Ovary (tissue), 3 donors: Measurements from ENCODE around the gene CUL4A.

Source experiments
- POLR2A ChIP-seq: fragments of 450-650 bp; IDR thresholded peaks from one replicate; pipeline ENCODE4 v1.6.1; 2017; ENCODE audit warnings: antibody characterized with exemption, mild to moderate bottlenecking, moderate library complexity
- TF ChIP-seq, protein P1 (sequence below), 3 donors: fragments of 450-650 bp in 2 of 3; fragments of 200-600 bp in 1 of 3; IDR thresholded peaks; one replicate each; pipeline versions ENCODE4 v1.5.1 to v1.8.0; 2016 to 2022; ENCODE audit warnings: antibody characterized with exemption in 3 of 3, mild to moderate bottlenecking in 1 of 3
- donor health status: DM: no; HTN: no; CAD: no.

DNA sequence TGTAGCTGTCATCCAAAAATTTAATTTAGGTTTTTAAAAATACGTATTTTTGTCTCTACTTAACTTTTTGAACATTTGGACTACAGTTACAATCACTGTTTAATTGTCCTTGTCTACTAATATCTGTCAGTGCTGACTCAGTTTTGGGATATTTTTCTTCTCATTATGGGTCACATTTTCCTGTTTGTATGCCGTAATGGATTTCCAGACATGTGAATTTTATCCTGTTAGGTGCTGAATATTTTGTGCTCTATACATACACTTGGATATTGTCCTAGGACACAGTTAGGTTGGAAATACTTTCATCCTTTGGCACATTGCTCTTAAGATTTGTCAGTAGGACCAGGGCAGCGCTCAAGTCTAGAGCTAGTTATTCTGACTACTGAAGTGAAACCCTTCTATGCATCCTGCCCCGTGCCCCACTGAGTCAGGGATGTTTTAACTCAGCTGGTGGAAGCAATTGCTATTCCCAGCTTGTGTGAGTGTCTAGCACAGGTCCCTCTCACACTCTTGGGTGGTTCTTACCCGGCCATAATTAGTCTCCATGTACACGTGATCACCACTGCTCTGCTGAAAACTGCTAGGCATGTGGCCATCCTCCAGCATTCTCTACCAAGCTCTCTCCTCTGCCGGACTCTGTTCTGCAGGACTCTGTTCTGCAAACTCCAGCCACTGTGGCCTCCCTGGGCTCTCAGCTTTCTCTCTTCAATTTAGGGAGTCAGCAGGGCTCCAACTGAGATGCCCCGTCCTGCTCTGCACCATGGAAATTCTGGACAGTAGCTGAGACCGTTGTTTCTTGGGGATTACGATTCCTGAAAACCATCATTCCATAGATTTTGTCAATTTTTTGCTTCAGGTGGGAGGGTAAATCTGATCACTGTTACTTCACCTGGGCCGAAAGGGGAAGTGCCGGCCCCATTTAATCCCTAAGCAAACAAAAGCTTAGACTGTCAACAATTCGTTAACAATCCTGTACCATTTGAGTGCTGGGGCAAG lies 39.8 kb upstream of the CUL4A start:
- TF ChIP-seq POLR2A: no peak
- TF ChIP-seq, protein P1, sequence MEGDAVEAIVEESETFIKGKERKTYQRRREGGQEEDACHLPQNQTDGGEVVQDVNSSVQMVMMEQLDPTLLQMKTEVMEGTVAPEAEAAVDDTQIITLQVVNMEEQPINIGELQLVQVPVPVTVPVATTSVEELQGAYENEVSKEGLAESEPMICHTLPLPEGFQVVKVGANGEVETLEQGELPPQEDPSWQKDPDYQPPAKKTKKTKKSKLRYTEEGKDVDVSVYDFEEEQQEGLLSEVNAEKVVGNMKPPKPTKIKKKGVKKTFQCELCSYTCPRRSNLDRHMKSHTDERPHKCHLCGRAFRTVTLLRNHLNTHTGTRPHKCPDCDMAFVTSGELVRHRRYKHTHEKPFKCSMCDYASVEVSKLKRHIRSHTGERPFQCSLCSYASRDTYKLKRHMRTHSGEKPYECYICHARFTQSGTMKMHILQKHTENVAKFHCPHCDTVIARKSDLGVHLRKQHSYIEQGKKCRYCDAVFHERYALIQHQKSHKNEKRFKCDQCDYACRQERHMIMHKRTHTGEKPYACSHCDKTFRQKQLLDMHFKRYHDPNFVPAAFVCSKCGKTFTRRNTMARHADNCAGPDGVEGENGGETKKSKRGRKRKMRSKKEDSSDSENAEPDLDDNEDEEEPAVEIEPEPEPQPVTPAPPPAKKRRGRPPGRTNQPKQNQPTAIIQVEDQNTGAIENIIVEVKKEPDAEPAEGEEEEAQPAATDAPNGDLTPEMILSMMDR (IDR thresholded peaks at IDR 0.05): no peak
